SIG-M5 (cell line): ENCODE data around the gene ITGB8.

Experiments
- DNase-seq: peaks from one replicate; lab custom pipeline; 2025; lab: John Stamatoyannopoulos, UW

ITGB8 gene

GRCh38 chr7:20343205-20343604 is 12.5 kb downstream of the ITGB8 start:
- DNase-seq, result no peak

GRCh38 chr7:20343941-20344340 is 13.2 kb downstream of the ITGB8 start:
- no peak for DNase-seq

GRCh38 chr7:20344396-20344795 is 13.7 kb downstream of the ITGB8 start:
- no peak for DNase-seq

- no peak for DNase-seq
These were observed 15.9 kb downstream of the ITGB8 start for GRCh38 chr7:20346577-20346976.

- DNase-seq, result no peak
These were observed 17.0 kb downstream of the ITGB8 start for GRCh38 chr7:20347680-20348079.

- no peak for DNase-seq
These were observed 17.6 kb downstream of the ITGB8 start for GRCh38 chr7:20348125-20348807.

GRCh38 chr7:20350518-20350951 is 19.8 kb downstream of the ITGB8 start:
- no peak for DNase-seq

- DNase-seq, result no peak
These were observed 20.4 kb downstream of the ITGB8 start for GRCh38 chr7:20350996-20351692.

- DNase-seq, result no peak
These were observed 21.2 kb downstream of the ITGB8 start for GRCh38 chr7:20351901-20352300.

- no peak for DNase-seq
These were observed 22.0 kb downstream of the ITGB8 start for GRCh38 chr7:20352573-20353306.

GRCh38 chr7:20354610-20355528 is 24.2 kb downstream of the ITGB8 start:
- DNase-seq, result no peak

- DNase-seq, result no peak
These were observed 27.4 kb downstream of the ITGB8 start for GRCh38 chr7:20358106-20358505.

GRCh38 chr7:20358762-20359282 is 28.1 kb downstream of the ITGB8 start:
- no peak for DNase-seq

GRCh38 chr7:20359341-20359963 is 28.8 kb downstream of the ITGB8 start:
- DNase-seq, result no peak

GRCh38 chr7:20362574-20363253 is 32.0 kb downstream of the ITGB8 start:
- DNase-seq, result no peak

- DNase-seq, result no peak
These were observed 34.0 kb downstream of the ITGB8 start for GRCh38 chr7:20364571-20365196.

- no peak for DNase-seq
These were observed 34.8 kb downstream of the ITGB8 start for GRCh38 chr7:20365486-20365885.

- DNase-seq, result no peak
These were observed 43.7 kb downstream of the ITGB8 start for GRCh38 chr7:20374399-20374798.

GRCh38 chr7:20376796-20377195 is 46.1 kb downstream of the ITGB8 start:
- DNase-seq, result no peak

GRCh38 chr7:20381406-20382034 is 50.8 kb downstream of the ITGB8 start:
- DNase-seq, result no peak
